HEK293 (cell line): ENCODE measurements around the gene PTGDR.

Source experiments
- CTCF ChIA-PET: fragments of 350-600 bp; formaldehyde crosslinking; extraction: SDS; loops from one replicate; lab custom pipeline; 2021; ENCODE audit warnings: antibody characterized with exemption; lab: Yijun Ruan, JAX
- POLR2A ChIA-PET: fragments of 300-600 bp; formaldehyde crosslinking; extraction: SDS; loops from one replicate; lab custom pipeline; 2020; ENCODE audit warnings: antibody characterized with exemption, inconsistent platforms; lab: Yijun Ruan, JAX
- H3K27ac ChIP-seq: fragments of 200-500 bp; sonication (Bioruptor generic); 2 replicates; pipeline ENCODE4 v1.5.1; 2014; ENCODE audit warnings: low read depth, low read length, control low read depth, inconsistent platforms; ENCODE audit errors: extremely low read depth
- H3K36me3 ChIP-seq, 2 experiments: fragments of 200-500 bp in 1 of 2; sonication (Bioruptor generic) in 1 of 2; 1 replicate in 1 of 2; 2 replicates in 1 of 2; pipeline ENCODE4 v1.5.1; 2014 to 2017; ENCODE audit warnings: inconsistent platforms in 2 of 2, low read length in 2 of 2; ENCODE audit not compliant: control insufficient read depth in 2 of 2, insufficient read depth in 1 of 2
- H3K4me1 ChIP-seq: fragments of 200-500 bp; sonication (Bioruptor generic); 2 replicates; pipeline ENCODE4 v1.5.1; 2014; ENCODE audit warnings: mild to moderate bottlenecking, low read length, inconsistent platforms; ENCODE audit not compliant: control insufficient read depth, insufficient read depth
- H3K4me3 ChIP-seq: 2 replicates; pipeline ENCODE4 v1.5.1; 2011; ENCODE audit warnings: low read depth, mild to moderate bottlenecking, control low read depth, low read length, moderate library complexity
- H3K9me3 ChIP-seq: fragments of 200-500 bp; sonication (Bioruptor generic); 2 replicates; pipeline ENCODE4 v1.5.1; 2014; ENCODE audit warnings: low read depth, low read length, inconsistent platforms; ENCODE audit not compliant: control insufficient read depth, insufficient read depth
- GLI2 ChIP-seq: fragments of 450-650 bp; formaldehyde crosslinking; IDR thresholded peaks from 2 replicates; pipeline ENCODE4; 2017; ENCODE audit warnings: missing biosample characterization, missing genetic modification characterization, low read depth, borderline replicate concordance
- TCF7L2 ChIP-seq: IDR thresholded peaks from 2 replicates; pipeline ENCODE4 v1.6.1; 2011; ENCODE audit warnings: low read depth, mild to moderate bottlenecking, inconsistent platforms, low read length, moderate library complexity, borderline replicate concordance
- WT1 ChIP-seq: fragments of 450-650 bp; formaldehyde crosslinking; IDR thresholded peaks from 2 replicates; pipeline ENCODE4 v1.5.1; 2016; ENCODE audit warnings: missing biosample characterization, missing genetic modification characterization
- YY1 ChIP-seq: fragments of 450-650 bp; formaldehyde crosslinking; IDR thresholded peaks from 2 replicates; pipeline ENCODE4 v1.5.1; 2018; ENCODE audit warnings: missing biosample characterization, missing genetic modification characterization
- ZBTB21 ChIP-seq: fragments of 450-650 bp; formaldehyde crosslinking; IDR thresholded peaks from 2 replicates; pipeline ENCODE4 v1.5.1; 2017; ENCODE audit warnings: missing biosample characterization, missing genetic modification characterization
- ZBTB48 ChIP-seq: fragments of 450-650 bp; formaldehyde crosslinking; IDR thresholded peaks from 2 replicates; pipeline ENCODE4 v1.5.1; 2016; ENCODE audit warnings: missing biosample characterization, missing genetic modification characterization
- ZBTB8A ChIP-seq: fragments of 450-650 bp; formaldehyde crosslinking; IDR thresholded peaks from 2 replicates; pipeline ENCODE4 v1.5.1; 2016; ENCODE audit warnings: missing biosample characterization, missing genetic modification characterization
- ZFP69B ChIP-seq: fragments of 450-650 bp; formaldehyde crosslinking; IDR thresholded peaks from 2 replicates; pipeline ENCODE4 v1.5.1; 2016; ENCODE audit warnings: missing biosample characterization, missing genetic modification characterization
- ZNF221 ChIP-seq: fragments of 450-650 bp; formaldehyde crosslinking; IDR thresholded peaks from 2 replicates; pipeline ENCODE4 v1.5.1; 2017; ENCODE audit warnings: missing biosample characterization, missing genetic modification characterization, borderline replicate concordance
- ZNF366 ChIP-seq: fragments of 450-650 bp; formaldehyde crosslinking; conservative IDR thresholded peaks from 2 replicates; pipeline ENCODE4 v1.5.1; 2016; ENCODE audit warnings: missing biosample characterization, missing genetic modification characterization
- ZNF48 ChIP-seq: fragments of 450-650 bp; formaldehyde crosslinking; IDR thresholded peaks from 2 replicates; pipeline ENCODE4 v1.5.1; 2016; ENCODE audit warnings: missing biosample characterization, missing genetic modification characterization
- ZNF530 ChIP-seq: fragments of 450-650 bp; formaldehyde crosslinking; IDR thresholded peaks from 2 replicates; pipeline ENCODE4 v1.5.1; 2016; ENCODE audit warnings: low read depth, missing biosample characterization, missing genetic modification characterization
- ZNF544 ChIP-seq: fragments of 450-650 bp; formaldehyde crosslinking; IDR thresholded peaks from 2 replicates; pipeline ENCODE4 v1.5.0; 2017; ENCODE audit warnings: missing biosample characterization, missing genetic modification characterization
- ZNF549 ChIP-seq: fragments of 450-650 bp; IDR thresholded peaks from 2 replicates; pipeline ENCODE4 v1.5.1; 2018; ENCODE audit warnings: missing biosample characterization, missing genetic modification characterization, mild to moderate bottlenecking, inconsistent platforms, moderate library complexity
- ZNF585B ChIP-seq: fragments of 450-650 bp; formaldehyde crosslinking; IDR thresholded peaks from 2 replicates; pipeline ENCODE4 v1.5.1; 2016; ENCODE audit warnings: missing biosample characterization, missing genetic modification characterization
- ZNF747 ChIP-seq: fragments of 450-650 bp; formaldehyde crosslinking; IDR thresholded peaks from 2 replicates; pipeline ENCODE4 v1.5.1; 2016; ENCODE audit warnings: missing biosample characterization, missing genetic modification characterization
- ZNF76 ChIP-seq: fragments of 450-650 bp; formaldehyde crosslinking; IDR thresholded peaks from 2 replicates; pipeline ENCODE4; 2016; ENCODE audit warnings: low read depth, missing biosample characterization, missing genetic modification characterization, borderline replicate concordance
- ZNF791 ChIP-seq: fragments of 450-650 bp; formaldehyde crosslinking; IDR thresholded peaks from 2 replicates; pipeline ENCODE4 v1.5.1; 2016; ENCODE audit warnings: missing biosample characterization, missing genetic modification characterization
- ZSCAN30 ChIP-seq: fragments of 450-650 bp; IDR thresholded peaks from 2 replicates; pipeline ENCODE4 v1.5.1; 2018; ENCODE audit warnings: missing biosample characterization, mild to moderate bottlenecking, missing genetic modification characterization, moderate library complexity
- TF ChIP-seq, protein P1 (sequence below): fragments of 450-650 bp; formaldehyde crosslinking; IDR thresholded peaks from 2 replicates; pipeline ENCODE4 v1.5.1; 2017; ENCODE audit warnings: missing biosample characterization, missing genetic modification characterization
- TF ChIP-seq, protein P2 (sequence below): fragments of 450-650 bp; formaldehyde crosslinking; IDR thresholded peaks from 2 replicates; pipeline ENCODE4 v1.5.1; 2017; ENCODE audit warnings: missing biosample characterization, missing genetic modification characterization
- TF ChIP-seq, protein P3 (sequence below): fragments of 450-650 bp; formaldehyde crosslinking; IDR thresholded peaks from 2 replicates; pipeline ENCODE4 v1.5.1; 2016; ENCODE audit warnings: missing biosample characterization, missing genetic modification characterization
- TF ChIP-seq, protein P4 (sequence below): fragments of 450-650 bp; formaldehyde crosslinking; IDR thresholded peaks from 2 replicates; pipeline ENCODE4 v1.5.1; 2016; ENCODE audit warnings: missing biosample characterization, missing genetic modification characterization
- TF ChIP-seq, protein P5 (sequence below): fragments of 450-650 bp; formaldehyde crosslinking; IDR thresholded peaks from 2 replicates; pipeline ENCODE4 v1.5.1; 2016; ENCODE audit warnings: missing biosample characterization, missing genetic modification characterization
- TF ChIP-seq, protein P6 (sequence below): fragments of 450-650 bp; formaldehyde crosslinking; IDR thresholded peaks from 2 replicates; pipeline ENCODE4 v1.5.0; 2017; ENCODE audit warnings: missing biosample characterization, missing genetic modification characterization, borderline replicate concordance

Gene PTGDR

DNA sequence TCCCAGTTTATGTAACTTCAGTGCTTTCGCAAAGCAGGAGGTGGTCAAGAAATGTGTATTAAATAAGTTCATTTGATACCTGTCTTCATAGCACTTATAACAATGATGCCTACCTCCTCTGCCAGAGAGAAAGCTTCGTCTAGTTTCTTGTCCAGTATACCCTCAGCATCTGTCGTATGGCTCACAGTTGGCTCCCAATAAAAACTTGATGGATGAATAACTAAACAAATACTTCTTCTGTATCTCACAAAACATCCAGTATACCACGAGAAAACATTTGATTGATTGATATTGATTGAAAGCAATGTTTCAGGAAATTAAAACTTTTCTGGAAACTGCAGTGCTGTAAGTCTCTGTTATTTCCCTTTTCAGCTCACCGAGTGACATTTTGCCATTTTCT is 26.9 kb upstream of the PTGDR start (continued):
- TF ChIP-seq ZBTB8A (tag by site-specific recombination) (no peak), YY1 (tag by site-specific recombination) (no peak), ZNF747 (tag by site-specific recombination) (no peak), TCF7L2 (no peak), ZNF221 (tag by site-specific recombination) (no peak), ZNF585B (tag by site-specific recombination) (no peak), WT1 (no peak), ZFP69B (tag by site-specific recombination) (no peak), ZNF530 (tag by site-specific recombination) (no peak)
- TF ChIP-seq, protein P1, sequence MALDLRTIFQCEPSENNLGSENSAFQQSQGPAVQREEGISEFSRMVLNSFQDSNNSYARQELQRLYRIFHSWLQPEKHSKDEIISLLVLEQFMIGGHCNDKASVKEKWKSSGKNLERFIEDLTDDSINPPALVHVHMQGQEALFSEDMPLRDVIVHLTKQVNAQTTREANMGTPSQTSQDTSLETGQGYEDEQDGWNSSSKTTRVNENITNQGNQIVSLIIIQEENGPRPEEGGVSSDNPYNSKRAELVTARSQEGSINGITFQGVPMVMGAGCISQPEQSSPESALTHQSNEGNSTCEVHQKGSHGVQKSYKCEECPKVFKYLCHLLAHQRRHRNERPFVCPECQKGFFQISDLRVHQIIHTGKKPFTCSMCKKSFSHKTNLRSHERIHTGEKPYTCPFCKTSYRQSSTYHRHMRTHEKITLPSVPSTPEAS (tag by site-specific recombination): no peak
- TF ChIP-seq, protein P2, sequence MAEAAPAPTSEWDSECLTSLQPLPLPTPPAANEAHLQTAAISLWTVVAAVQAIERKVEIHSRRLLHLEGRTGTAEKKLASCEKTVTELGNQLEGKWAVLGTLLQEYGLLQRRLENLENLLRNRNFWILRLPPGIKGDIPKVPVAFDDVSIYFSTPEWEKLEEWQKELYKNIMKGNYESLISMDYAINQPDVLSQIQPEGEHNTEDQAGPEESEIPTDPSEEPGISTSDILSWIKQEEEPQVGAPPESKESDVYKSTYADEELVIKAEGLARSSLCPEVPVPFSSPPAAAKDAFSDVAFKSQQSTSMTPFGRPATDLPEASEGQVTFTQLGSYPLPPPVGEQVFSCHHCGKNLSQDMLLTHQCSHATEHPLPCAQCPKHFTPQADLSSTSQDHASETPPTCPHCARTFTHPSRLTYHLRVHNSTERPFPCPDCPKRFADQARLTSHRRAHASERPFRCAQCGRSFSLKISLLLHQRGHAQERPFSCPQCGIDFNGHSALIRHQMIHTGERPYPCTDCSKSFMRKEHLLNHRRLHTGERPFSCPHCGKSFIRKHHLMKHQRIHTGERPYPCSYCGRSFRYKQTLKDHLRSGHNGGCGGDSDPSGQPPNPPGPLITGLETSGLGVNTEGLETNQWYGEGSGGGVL (tag by site-specific recombination): no peak
- TF ChIP-seq, protein P3, sequence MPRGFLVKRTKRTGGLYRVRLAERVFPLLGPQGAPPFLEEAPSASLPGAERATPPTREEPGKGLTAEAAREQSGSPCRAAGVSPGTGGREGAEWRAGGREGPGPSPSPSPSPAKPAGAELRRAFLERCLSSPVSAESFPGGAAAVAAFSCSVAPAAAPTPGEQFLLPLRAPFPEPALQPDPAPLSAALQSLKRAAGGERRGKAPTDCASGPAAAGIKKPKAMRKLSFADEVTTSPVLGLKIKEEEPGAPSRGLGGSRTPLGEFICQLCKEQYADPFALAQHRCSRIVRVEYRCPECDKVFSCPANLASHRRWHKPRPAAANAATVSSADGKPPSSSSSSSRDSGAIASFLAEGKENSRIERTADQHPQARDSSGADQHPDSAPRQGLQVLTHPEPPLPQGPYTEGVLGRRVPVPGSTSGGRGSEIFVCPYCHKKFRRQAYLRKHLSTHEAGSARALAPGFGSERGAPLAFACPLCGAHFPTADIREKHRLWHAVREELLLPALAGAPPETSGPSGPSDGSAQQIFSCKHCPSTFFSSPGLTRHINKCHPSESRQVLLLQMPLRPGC (tag by site-specific recombination): no peak

DNA sequence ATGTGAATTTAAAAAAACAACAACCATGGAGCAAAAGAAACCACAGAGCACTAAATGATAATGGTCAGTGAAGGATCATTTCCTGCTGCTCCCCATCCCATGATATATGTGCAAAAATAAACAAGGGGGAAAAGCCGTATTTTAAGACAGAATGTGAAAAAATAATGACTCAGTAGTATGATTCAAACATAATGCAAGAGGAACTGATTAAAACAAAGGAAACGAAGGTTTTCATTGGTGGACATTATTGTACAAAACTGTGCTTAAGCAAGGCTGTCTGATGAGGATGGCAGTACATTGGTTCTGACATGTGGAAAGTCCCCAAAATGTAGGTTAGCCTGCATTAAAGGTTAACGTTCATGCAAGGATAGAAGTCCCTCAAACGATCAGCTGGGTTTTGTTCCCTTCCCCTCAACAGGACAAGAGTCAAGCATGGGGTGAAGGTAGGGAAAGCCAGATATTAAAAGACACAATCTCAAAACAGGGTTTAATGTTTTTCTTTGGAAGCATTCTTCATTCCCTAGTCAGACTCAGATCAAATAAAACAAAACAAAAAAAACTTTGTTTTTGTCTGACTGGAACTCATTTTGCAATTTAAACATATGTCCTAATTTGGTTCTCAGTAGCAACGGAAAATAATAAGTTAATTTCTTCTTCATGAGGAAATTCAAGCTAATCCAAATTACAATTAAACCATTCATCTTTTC is 26.3 kb upstream of the PTGDR start:
- Histone ChIP-seq H3K4me1 (peaks cover 11% of the 10 kb centered on the region; the same call in 1 of the 2 replicates), H3K36me3 (no peaks in the 10 kb centered on the region), H3K9me3 (no peaks in the 10 kb centered on the region), H3K4me3 (no peak overlapping the region), H3K27ac (no peak overlapping the region)
- CTCF ChIA-PET: no interaction called here
- POLR2A ChIA-PET: no interaction called here
- TF ChIP-seq GLI2 (tag by site-specific recombination) (no peak), ZNF549 (tag by site-specific recombination) (no peak), ZSCAN30 (no peak), ZBTB21 (tag by site-specific recombination) (no peak), ZNF544 (no peak), ZBTB48 (tag by site-specific recombination) (no peak), ZNF791 (tag by site-specific recombination) (no peak), ZNF76 (tag by site-specific recombination) (no peak), ZNF48 (no peak), ZNF366 (tag by site-specific recombination) (no peak)
- TF ChIP-seq, protein P4, sequence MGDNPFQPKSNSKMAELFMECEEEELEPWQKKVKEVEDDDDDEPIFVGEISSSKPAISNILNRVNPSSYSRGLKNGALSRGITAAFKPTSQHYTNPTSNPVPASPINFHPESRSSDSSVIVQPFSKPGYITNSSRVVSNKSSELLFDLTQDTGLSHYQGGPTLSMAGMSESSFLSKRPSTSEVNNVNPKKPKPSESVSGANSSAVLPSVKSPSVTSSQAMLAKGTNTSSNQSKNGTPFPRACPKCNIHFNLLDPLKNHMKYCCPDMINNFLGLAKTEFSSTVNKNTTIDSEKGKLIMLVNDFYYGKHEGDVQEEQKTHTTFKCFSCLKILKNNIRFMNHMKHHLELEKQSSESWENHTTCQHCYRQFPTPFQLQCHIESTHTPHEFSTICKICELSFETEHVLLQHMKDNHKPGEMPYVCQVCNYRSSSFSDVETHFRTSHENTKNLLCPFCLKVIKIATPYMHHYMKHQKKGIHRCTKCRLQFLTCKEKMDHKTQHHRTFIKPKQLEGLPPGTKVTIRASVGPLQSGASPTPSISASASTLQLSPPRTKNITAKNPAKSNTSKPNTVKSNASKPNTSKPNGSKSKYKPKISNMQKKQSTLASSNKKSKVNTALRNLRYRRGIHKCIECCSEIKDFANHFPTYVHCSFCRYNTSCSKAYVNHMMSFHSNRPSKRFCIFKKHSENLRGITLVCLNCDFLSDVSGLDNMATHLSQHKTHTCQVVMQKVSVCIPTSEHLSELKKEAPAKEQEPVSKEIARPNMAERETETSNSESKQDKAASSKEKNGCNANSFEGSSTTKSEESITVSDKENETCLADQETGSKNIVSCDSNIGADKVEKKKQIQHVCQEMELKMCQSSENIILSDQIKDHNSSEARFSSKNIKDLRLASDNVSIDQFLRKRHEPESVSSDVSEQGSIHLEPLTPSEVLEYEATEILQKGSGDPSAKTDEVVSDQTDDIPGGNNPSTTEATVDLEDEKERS (tag by site-specific recombination): no peak
- TF ChIP-seq, protein P5, sequence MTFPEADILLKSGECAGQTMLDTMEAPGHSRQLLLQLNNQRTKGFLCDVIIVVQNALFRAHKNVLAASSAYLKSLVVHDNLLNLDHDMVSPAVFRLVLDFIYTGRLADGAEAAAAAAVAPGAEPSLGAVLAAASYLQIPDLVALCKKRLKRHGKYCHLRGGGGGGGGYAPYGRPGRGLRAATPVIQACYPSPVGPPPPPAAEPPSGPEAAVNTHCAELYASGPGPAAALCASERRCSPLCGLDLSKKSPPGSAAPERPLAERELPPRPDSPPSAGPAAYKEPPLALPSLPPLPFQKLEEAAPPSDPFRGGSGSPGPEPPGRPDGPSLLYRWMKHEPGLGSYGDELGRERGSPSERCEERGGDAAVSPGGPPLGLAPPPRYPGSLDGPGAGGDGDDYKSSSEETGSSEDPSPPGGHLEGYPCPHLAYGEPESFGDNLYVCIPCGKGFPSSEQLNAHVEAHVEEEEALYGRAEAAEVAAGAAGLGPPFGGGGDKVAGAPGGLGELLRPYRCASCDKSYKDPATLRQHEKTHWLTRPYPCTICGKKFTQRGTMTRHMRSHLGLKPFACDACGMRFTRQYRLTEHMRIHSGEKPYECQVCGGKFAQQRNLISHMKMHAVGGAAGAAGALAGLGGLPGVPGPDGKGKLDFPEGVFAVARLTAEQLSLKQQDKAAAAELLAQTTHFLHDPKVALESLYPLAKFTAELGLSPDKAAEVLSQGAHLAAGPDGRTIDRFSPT (tag by site-specific recombination): no peak
- TF ChIP-seq, protein P6, sequence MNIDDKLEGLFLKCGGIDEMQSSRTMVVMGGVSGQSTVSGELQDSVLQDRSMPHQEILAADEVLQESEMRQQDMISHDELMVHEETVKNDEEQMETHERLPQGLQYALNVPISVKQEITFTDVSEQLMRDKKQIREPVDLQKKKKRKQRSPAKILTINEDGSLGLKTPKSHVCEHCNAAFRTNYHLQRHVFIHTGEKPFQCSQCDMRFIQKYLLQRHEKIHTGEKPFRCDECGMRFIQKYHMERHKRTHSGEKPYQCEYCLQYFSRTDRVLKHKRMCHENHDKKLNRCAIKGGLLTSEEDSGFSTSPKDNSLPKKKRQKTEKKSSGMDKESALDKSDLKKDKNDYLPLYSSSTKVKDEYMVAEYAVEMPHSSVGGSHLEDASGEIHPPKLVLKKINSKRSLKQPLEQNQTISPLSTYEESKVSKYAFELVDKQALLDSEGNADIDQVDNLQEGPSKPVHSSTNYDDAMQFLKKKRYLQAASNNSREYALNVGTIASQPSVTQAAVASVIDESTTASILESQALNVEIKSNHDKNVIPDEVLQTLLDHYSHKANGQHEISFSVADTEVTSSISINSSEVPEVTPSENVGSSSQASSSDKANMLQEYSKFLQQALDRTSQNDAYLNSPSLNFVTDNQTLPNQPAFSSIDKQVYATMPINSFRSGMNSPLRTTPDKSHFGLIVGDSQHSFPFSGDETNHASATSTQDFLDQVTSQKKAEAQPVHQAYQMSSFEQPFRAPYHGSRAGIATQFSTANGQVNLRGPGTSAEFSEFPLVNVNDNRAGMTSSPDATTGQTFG (tag by site-specific recombination): no peak
